ENCODE data around the gene VAV2.

GRCh38 chr9:133848471-133849109, 143.5 kb downstream of the VAV2 start:
- TF ChIP-seq, protein P1, sequence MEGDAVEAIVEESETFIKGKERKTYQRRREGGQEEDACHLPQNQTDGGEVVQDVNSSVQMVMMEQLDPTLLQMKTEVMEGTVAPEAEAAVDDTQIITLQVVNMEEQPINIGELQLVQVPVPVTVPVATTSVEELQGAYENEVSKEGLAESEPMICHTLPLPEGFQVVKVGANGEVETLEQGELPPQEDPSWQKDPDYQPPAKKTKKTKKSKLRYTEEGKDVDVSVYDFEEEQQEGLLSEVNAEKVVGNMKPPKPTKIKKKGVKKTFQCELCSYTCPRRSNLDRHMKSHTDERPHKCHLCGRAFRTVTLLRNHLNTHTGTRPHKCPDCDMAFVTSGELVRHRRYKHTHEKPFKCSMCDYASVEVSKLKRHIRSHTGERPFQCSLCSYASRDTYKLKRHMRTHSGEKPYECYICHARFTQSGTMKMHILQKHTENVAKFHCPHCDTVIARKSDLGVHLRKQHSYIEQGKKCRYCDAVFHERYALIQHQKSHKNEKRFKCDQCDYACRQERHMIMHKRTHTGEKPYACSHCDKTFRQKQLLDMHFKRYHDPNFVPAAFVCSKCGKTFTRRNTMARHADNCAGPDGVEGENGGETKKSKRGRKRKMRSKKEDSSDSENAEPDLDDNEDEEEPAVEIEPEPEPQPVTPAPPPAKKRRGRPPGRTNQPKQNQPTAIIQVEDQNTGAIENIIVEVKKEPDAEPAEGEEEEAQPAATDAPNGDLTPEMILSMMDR (IDR thresholded peaks at IDR 0.05) = no peak
- TF ChIP-seq POLR2A (IDR thresholded peaks at IDR 0.05) = no peak
- no peak for TF ChIP-seq POLR2AphosphoS5 (IDR thresholded peaks at IDR 0.05)

Measured in breast epithelium (tissue), 3 donors.